ENCODE data around the gene COL1A2.

The COL1A2 gene

GRCh38 chr7:94433224-94433623 lies 38.5 kb downstream of the COL1A2 start:
- Histone ChIP-seq H3K27me3 (ENCODE audit: control insufficient read depth, insufficient read depth, low read length) (no peaks in the 10 kb centered on the region), H3K27ac (ENCODE audit: low read depth, low read length) (no peak overlapping the region), H3K4me3 (ENCODE audit: low read depth, low read length) (no peak overlapping the region)

DNA sequence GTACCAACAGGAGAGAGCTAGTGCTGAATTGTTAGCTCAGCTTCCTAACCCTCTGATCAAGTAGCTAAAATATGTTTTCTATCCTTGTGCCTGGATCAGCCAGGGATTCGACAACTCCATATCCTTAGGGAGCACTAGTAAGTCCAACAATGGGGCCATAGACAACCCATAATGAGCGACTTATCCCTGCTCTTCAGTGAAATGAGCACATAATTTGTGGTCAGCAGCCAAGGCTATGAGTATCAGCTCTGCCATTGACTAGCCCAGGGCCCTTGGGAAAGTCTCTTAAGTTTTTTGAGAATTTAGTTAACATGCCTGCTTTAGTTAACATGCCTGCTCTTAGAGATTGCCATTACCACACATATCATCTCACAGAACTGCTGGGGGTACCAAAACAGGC lies 39.3 kb downstream of the COL1A2 start:
- Histone ChIP-seq H3K4me1 (ENCODE audit: control insufficient read depth, insufficient read depth, low read length) (no peaks in the 10 kb centered on the region), H3K27ac (ENCODE audit: low read depth, low read length) (no peak overlapping the region), H3K36me3 (ENCODE audit: control insufficient read depth, insufficient read depth, low read length) (peaks cover 17% of the 10 kb centered on the region), H3K4me3 (ENCODE audit: low read depth, low read length) (no peak overlapping the region), H3K9me3 (ENCODE audit: control insufficient read depth, insufficient read depth, low read length) (no peaks in the 10 kb centered on the region), H3K9ac (ENCODE audit: low read depth, low read length) (no peak overlapping the region), H3K27me3 (ENCODE audit: control insufficient read depth, insufficient read depth, low read length) (no peaks in the 10 kb centered on the region)

More at GRCh38 chr7:94433224-94433623, 38.5 kb downstream of the COL1A2 start:
- peaks cover 25% of the 10 kb centered on the region for H3K36me3 ChIP-seq (ENCODE audit: control insufficient read depth, insufficient read depth, low read length)
- H3K9me3 ChIP-seq (ENCODE audit: control insufficient read depth, insufficient read depth, low read length): no peaks in the 10 kb centered on the region
- H3K4me1 ChIP-seq (ENCODE audit: control insufficient read depth, insufficient read depth, low read length): no peaks in the 10 kb centered on the region
- no peak overlapping the region for H3K9ac ChIP-seq (ENCODE audit: low read depth, low read length)

GRCh38 chr7:94436018-94436604 lies 41.4 kb downstream of the COL1A2 start:
- Histone ChIP-seq H3K27ac (ENCODE audit: low read depth, low read length) (no peak overlapping the region), H3K27me3 (ENCODE audit: control insufficient read depth, insufficient read depth, low read length) (no peaks in the 10 kb centered on the region), H3K4me1 (ENCODE audit: control insufficient read depth, insufficient read depth, low read length) (peaks cover 15% of the 10 kb centered on the region; the same call in 1 of the 2 replicates), H3K4me3 (ENCODE audit: low read depth, low read length) (no peak overlapping the region), H3K9ac (ENCODE audit: low read depth, low read length) (no peak overlapping the region), H3K9me3 (ENCODE audit: control insufficient read depth, insufficient read depth, low read length) (no peaks in the 10 kb centered on the region), H3K36me3 (ENCODE audit: control insufficient read depth, insufficient read depth, low read length) (no peaks in the 10 kb centered on the region)

DNA sequence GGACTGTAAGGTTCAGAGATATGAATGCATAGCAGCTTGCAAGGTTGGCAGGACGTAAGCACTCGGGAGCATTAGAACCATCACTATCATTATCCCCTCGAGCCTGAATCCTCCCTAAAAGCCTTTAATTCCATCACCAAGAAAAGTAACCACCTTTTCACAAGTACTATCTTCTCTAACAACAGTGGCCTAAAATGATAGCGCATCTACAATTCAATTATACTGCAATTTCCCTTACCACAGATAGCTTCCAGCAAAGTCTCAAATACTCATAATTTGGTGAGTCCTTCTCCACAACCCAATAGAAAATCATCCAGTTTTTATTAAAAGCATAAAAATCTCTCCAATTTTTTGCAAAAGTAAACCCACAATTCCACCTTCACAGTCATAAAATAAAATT lies 42.0 kb downstream of the COL1A2 start:
- Histone ChIP-seq H3K9ac (ENCODE audit: low read depth, low read length) (no peak overlapping the region), H3K27me3 (ENCODE audit: control insufficient read depth, insufficient read depth, low read length) (no peaks in the 10 kb centered on the region), H3K4me1 (ENCODE audit: control insufficient read depth, insufficient read depth, low read length) (peaks cover 15% of the 10 kb centered on the region; the same call in 1 of the 2 replicates), H3K9me3 (ENCODE audit: control insufficient read depth, insufficient read depth, low read length) (no peaks in the 10 kb centered on the region), H3K4me3 (ENCODE audit: low read depth, low read length) (no peak overlapping the region), H3K27ac (ENCODE audit: low read depth, low read length) (no peak overlapping the region), H3K36me3 (ENCODE audit: control insufficient read depth, insufficient read depth, low read length) (no peaks in the 10 kb centered on the region)

GRCh38 chr7:94439893-94440381 lies 45.2 kb downstream of the COL1A2 start:
- Histone ChIP-seq H3K4me1 (ENCODE audit: control insufficient read depth, insufficient read depth, low read length) (peaks cover 15% of the 10 kb centered on the region; the same call in 1 of the 2 replicates), H3K27ac (ENCODE audit: low read depth, low read length) (no peak overlapping the region), H3K9me3 (ENCODE audit: control insufficient read depth, insufficient read depth, low read length) (no peaks in the 10 kb centered on the region), H3K4me3 (ENCODE audit: low read depth, low read length) (no peak overlapping the region), H3K9ac (ENCODE audit: low read depth, low read length) (no peak overlapping the region), H3K27me3 (ENCODE audit: control insufficient read depth, insufficient read depth, low read length) (no peaks in the 10 kb centered on the region), H3K36me3 (ENCODE audit: control insufficient read depth, insufficient read depth, low read length) (no peaks in the 10 kb centered on the region)

GRCh38 chr7:94440451-94441039 lies 45.9 kb downstream of the COL1A2 start:
- no peak overlapping the region for H3K4me3 ChIP-seq (ENCODE audit: low read depth, low read length)
- H3K9me3 ChIP-seq (ENCODE audit: control insufficient read depth, insufficient read depth, low read length): no peaks in the 10 kb centered on the region
- H3K4me1 ChIP-seq (ENCODE audit: control insufficient read depth, insufficient read depth, low read length): peaks cover 15% of the 10 kb centered on the region; the same call in 1 of the 2 replicates
- H3K9ac ChIP-seq (ENCODE audit: low read depth, low read length): no peak overlapping the region
- no peak overlapping the region for H3K27ac ChIP-seq (ENCODE audit: low read depth, low read length)
- no peaks in the 10 kb centered on the region for H3K36me3 ChIP-seq (ENCODE audit: control insufficient read depth, insufficient read depth, low read length)
- no peaks in the 10 kb centered on the region for H3K27me3 ChIP-seq (ENCODE audit: control insufficient read depth, insufficient read depth, low read length)

- no peaks in the 10 kb centered on the region for H3K36me3 ChIP-seq (ENCODE audit: control insufficient read depth, insufficient read depth, low read length)
- no peaks in the 10 kb centered on the region for H3K27me3 ChIP-seq (ENCODE audit: control insufficient read depth, insufficient read depth, low read length)
- H3K4me3 ChIP-seq (ENCODE audit: low read depth, low read length): no peak overlapping the region
- peaks cover 15% of the 10 kb centered on the region; the same call in 1 of the 2 replicates for H3K4me1 ChIP-seq (ENCODE audit: control insufficient read depth, insufficient read depth, low read length)
- no peaks in the 10 kb centered on the region for H3K9me3 ChIP-seq (ENCODE audit: control insufficient read depth, insufficient read depth, low read length)
- H3K9ac ChIP-seq (ENCODE audit: low read depth, low read length): no peak overlapping the region
- H3K27ac ChIP-seq (ENCODE audit: low read depth, low read length): no peak overlapping the region
Measured at GRCh38 chr7:94441138-94441537, 46.4 kb downstream of the COL1A2 start.

DNA sequence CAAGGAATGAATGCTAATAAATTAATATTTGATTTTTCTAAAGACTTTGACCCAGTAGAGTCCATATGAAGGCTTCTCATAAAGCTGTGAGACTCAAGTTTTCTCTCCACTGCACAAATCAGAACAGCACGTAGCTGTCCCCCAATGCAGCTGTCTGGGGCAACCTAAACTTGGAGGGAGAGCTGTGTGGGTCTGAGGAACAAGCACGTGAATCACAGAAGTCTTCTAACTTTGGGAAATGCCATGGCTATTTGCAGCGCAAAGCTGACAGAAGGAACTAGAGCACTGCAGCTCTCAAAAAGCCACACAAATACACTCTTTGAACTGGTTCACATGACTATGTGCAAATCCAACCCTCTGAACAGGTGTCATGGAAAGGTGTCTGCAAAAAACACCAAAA lies 47.9 kb downstream of the COL1A2 start:
- no peak overlapping the region for H3K9ac ChIP-seq (ENCODE audit: low read depth, low read length)
- no peaks in the 10 kb centered on the region for H3K9me3 ChIP-seq (ENCODE audit: control insufficient read depth, insufficient read depth, low read length)
- peaks cover 15% of the 10 kb centered on the region; the same call in 1 of the 2 replicates for H3K4me1 ChIP-seq (ENCODE audit: control insufficient read depth, insufficient read depth, low read length)
- no peak overlapping the region for H3K27ac ChIP-seq (ENCODE audit: low read depth, low read length)
- no peaks in the 10 kb centered on the region for H3K27me3 ChIP-seq (ENCODE audit: control insufficient read depth, insufficient read depth, low read length)
- H3K4me3 ChIP-seq (ENCODE audit: low read depth, low read length): no peak overlapping the region
- H3K36me3 ChIP-seq (ENCODE audit: control insufficient read depth, insufficient read depth, low read length): no peaks in the 10 kb centered on the region

GRCh38 chr7:94444813-94445212 lies 50.1 kb downstream of the COL1A2 start:
- Histone ChIP-seq H3K9ac (ENCODE audit: low read depth, low read length) (no peak overlapping the region), H3K4me3 (ENCODE audit: low read depth, low read length) (no peak overlapping the region), H3K27ac (ENCODE audit: low read depth, low read length) (no peak overlapping the region), H3K9me3 (ENCODE audit: control insufficient read depth, insufficient read depth, low read length) (no peaks in the 10 kb centered on the region), H3K4me1 (ENCODE audit: control insufficient read depth, insufficient read depth, low read length) (peaks cover 8% of the 10 kb centered on the region; the same call in 1 of the 2 replicates), H3K36me3 (ENCODE audit: control insufficient read depth, insufficient read depth, low read length) (no peaks in the 10 kb centered on the region), H3K27me3 (ENCODE audit: control insufficient read depth, insufficient read depth, low read length) (no peaks in the 10 kb centered on the region)

GRCh38 chr7:94445696-94446194 lies 51.0 kb downstream of the COL1A2 start:
- Histone ChIP-seq H3K27ac (ENCODE audit: low read depth, low read length) (no peak overlapping the region), H3K4me3 (ENCODE audit: low read depth, low read length) (no peak overlapping the region), H3K27me3 (ENCODE audit: control insufficient read depth, insufficient read depth, low read length) (no peaks in the 10 kb centered on the region), H3K4me1 (ENCODE audit: control insufficient read depth, insufficient read depth, low read length) (no peaks in the 10 kb centered on the region), H3K36me3 (ENCODE audit: control insufficient read depth, insufficient read depth, low read length) (no peaks in the 10 kb centered on the region), H3K9ac (ENCODE audit: low read depth, low read length) (no peak overlapping the region), H3K9me3 (ENCODE audit: control insufficient read depth, insufficient read depth, low read length) (no peaks in the 10 kb centered on the region)

GRCh38 chr7:94446308-94446707 lies 51.6 kb downstream of the COL1A2 start:
- no peak overlapping the region for H3K9ac ChIP-seq (ENCODE audit: low read depth, low read length)
- no peak overlapping the region for H3K27ac ChIP-seq (ENCODE audit: low read depth, low read length)
- no peaks in the 10 kb centered on the region for H3K36me3 ChIP-seq (ENCODE audit: control insufficient read depth, insufficient read depth, low read length)
- no peaks in the 10 kb centered on the region for H3K27me3 ChIP-seq (ENCODE audit: control insufficient read depth, insufficient read depth, low read length)
- no peak overlapping the region for H3K4me3 ChIP-seq (ENCODE audit: low read depth, low read length)
- no peaks in the 10 kb centered on the region for H3K4me1 ChIP-seq (ENCODE audit: control insufficient read depth, insufficient read depth, low read length)
- no peaks in the 10 kb centered on the region for H3K9me3 ChIP-seq (ENCODE audit: control insufficient read depth, insufficient read depth, low read length)

Data from HUES48 (cell line).